Amniotic epithelial cell (primary cell): Measurements from ENCODE around the gene CDH26.
A peak's percentile ranks its signal among the peaks of the same experiment; 100 is the strongest.

Source experiments
- DNase-seq: peaks from one replicate; pipeline ENCODE4 v3.0.0-alpha.2; 2010; ENCODE audit warnings: low read depth

CDH26 gene

GRCh38 chr20:60013296-60014139, 55.3 kb downstream of the CDH26 start:
- no peak for DNase-seq

- no peak for DNase-seq
Measured at GRCh38 chr20:60016406-60016805, 58.2 kb downstream of the CDH26 start.

DNA sequence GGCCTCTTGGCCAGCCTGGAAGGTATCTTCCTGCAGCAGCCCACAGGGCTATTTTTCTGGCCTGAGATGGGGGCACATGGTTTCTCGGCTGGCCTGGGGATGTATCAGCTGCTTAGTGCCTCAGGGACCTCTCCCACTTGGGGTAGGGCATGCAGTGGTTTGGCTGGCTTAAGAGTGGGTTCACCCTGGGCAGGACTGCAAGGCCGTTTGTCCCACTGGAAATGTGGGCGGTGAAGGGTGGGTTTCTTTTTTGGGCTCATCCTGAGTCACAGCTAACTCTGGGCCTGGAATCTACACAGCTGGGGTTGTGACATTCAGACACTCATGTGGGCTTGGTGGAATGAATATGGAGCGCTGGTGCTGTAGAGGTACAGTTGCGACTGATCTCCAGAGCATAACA, 62.0 kb downstream of the CDH26 start:
- DNase-seq: no peak

DNA sequence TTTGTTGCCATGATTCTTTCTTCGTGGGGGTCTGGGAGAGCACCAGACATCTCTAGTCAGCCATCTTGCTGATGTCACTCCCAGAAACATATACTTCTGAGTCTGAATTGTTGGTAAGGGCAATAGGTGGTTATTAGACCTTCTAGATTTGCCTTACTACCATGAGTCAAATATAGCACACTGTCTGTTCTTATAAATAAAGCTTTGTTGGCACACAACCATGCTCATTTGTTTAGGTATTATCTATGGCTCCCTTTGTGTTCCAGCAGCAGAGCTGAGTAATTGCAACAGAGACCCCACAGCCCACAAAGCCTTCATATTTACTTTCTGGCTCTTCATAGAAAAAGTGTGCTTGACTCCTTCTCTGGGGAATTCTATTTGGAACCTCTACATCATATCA, 62.9 kb downstream of the CDH26 start:
- DNase-seq: no peak

GRCh38 chr20:60022849-60023248, 64.6 kb downstream of the CDH26 start:
- no peak for DNase-seq

- no peak for DNase-seq
Measured at GRCh38 chr20:60024245-60024644, 66.0 kb downstream of the CDH26 start.

GRCh38 chr20:60024801-60025200, 66.6 kb downstream of the CDH26 start:
- no peak for DNase-seq

GRCh38 chr20:60026010-60026409, 67.8 kb downstream of the CDH26 start:
- no peak for DNase-seq

- no peak for DNase-seq
Measured at GRCh38 chr20:60030471-60030870, 72.2 kb downstream of the CDH26 start.

- no peak for DNase-seq
Measured at GRCh38 chr20:60031107-60031506, 72.9 kb downstream of the CDH26 start.

GRCh38 chr20:60034231-60035110, 76.2 kb downstream of the CDH26 start:
- DNase-seq: no peak

- DNase-seq: no peak
Measured at GRCh38 chr20:60035486-60035885, 77.3 kb downstream of the CDH26 start.

- no peak for DNase-seq
Measured at GRCh38 chr20:60036346-60036745, 78.1 kb downstream of the CDH26 start.

GRCh38 chr20:60036746-60037499, 78.7 kb downstream of the CDH26 start:
- DNase-seq: no peak

GRCh38 chr20:60038400-60039008, 80.3 kb downstream of the CDH26 start:
- DNase-seq: no peak

- DNase-seq: no peak
Measured at GRCh38 chr20:60039526-60039925, 81.3 kb downstream of the CDH26 start.

DNA sequence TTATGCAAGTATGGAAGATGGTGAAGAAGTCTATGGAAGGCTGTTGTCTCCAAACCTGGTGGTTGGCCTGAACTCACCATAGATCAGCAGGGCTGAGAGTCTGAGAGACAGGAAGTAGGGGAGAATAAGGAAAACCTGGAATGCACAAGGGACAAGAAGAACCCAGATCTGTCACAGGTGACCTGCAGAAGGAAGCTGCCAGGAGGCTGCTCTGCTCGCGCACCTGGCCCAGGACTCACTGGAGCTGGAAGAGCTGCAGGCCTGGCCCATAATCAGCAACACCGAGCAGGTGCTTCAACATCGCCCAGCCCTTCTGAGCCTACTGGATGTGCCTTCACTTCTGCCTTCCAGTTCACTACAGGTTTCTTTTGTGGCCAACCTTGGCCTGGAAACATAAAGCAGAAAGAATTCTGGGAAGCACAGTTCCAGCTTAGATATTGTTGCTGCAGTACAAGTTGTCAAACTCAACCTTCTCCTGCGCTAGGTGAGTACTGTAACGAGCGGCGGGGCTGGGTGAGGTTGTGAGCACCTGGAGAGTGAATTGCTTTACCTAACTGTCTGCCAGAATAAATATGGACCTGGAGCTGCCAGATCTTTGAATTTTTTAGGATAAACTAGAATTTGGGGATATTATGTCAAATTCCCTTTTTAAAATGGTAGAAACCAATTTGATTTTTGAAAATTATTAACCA, 82.4 kb downstream of the CDH26 start:
- DNase-seq: no peak

DNA sequence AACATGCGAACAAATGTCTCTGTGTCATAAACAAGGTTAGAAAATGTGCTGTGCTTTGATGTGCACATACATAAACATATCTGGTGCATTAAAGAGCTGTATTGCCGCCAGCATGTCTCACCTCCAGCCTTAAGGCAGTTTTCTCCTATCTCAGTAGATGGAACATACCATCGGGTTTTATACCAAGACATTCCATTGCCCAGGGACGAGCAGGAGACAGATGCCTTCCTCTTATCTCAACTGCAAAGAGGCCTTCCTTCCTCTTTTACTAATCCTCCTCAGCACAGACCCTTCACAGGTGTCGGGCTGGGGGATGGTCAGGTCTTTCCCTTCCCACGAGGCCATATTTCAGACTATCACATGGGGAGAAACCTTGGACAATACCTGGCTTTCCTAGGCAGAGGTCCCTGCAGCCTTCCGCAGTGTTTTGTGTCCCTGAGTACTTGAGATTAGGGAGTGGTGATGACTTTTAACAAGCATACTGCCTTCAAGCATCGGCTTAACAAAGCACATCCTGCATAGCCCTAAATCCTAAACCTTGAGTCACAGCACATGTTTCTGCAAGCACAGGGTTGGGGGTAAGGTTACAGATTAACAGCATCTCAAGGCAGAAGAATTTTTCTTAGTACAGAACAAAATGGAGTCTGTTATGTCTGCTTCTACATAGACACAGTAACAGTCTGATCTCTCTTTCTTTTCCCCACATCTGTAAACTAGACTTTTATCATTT, 83.4 kb downstream of the CDH26 start:
- DNase-seq: peak; percentile 73

- no peak for DNase-seq
Measured at GRCh38 chr20:60043435-60043834, 85.2 kb downstream of the CDH26 start.

DNA sequence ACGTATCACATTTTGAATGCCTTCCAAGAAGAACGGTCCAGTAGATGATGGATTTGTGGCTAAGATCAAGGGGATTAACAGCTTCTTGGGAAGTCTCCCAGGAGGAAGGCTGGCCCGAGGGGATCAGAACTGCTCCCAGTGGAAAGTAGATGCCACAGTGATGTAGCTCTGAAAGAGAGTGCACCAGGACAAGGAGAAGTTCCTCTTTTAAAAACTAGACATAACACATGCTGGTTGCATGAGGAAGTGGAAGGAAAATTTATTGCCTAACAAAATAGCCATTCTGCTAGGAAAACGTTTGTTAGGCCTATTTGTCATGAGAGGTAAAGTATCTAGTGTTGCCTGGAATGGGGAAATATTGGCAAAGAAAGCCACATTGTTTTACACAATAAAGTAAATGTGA, 87.8 kb downstream of the CDH26 start:
- peak; percentile 59 for DNase-seq

DNA sequence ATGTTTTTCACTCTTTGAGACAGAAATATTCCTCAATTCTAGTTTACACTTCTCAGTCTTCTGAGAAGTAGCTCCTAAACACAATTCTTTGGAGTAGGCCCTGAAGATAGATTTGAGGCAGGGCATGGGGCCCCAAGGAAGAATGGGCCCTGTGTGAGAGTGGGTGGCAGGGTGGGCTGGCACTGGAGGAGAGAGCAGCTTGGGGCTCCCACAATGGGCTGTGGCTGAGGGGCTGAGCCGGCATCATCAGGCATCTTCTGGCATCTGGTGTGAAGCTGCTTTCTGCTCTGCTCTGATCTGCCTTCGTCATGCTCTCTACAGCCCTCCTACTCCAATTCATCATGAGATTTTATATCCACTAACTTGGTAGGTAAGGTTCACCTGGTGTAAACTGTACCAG, 88.2 kb downstream of the CDH26 start:
- no peak for DNase-seq
